ENCODE data around the gene CDKAL1.

DNA sequence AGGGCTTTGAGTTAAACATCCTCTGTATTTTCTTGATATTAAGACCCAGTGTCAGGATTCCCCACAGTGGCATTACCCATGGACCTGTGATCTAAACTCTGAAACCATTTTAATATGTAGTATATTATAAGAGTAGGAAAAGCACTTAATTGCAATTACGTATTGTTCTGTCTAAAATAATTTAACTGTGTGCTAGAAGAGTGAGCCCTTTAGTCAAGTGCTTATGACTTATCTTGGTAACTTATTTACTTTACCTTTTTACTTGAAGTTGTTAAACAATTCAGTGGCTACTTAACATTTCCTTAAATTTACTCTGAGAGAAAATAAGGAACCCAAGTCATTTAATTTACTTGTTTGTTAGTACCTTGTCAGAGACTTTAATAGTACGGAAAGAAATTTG, 173.6 kb downstream of the CDKAL1 start:
- no peak for TF ChIP-seq JUND (IDR thresholded peaks at IDR 0.05; ENCODE audit: low read depth, low read length)
- no peak for TF ChIP-seq SP1 (IDR thresholded peaks at IDR 0.05; ENCODE audit: low read depth, low read length)
- TF ChIP-seq, protein P1, sequence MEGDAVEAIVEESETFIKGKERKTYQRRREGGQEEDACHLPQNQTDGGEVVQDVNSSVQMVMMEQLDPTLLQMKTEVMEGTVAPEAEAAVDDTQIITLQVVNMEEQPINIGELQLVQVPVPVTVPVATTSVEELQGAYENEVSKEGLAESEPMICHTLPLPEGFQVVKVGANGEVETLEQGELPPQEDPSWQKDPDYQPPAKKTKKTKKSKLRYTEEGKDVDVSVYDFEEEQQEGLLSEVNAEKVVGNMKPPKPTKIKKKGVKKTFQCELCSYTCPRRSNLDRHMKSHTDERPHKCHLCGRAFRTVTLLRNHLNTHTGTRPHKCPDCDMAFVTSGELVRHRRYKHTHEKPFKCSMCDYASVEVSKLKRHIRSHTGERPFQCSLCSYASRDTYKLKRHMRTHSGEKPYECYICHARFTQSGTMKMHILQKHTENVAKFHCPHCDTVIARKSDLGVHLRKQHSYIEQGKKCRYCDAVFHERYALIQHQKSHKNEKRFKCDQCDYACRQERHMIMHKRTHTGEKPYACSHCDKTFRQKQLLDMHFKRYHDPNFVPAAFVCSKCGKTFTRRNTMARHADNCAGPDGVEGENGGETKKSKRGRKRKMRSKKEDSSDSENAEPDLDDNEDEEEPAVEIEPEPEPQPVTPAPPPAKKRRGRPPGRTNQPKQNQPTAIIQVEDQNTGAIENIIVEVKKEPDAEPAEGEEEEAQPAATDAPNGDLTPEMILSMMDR (IDR thresholded peaks at IDR 0.05 in 2 of 3, conservative IDR thresholded peaks at IDR 0.05 in 1 of 3; ENCODE audit: control insufficient read depth in 2 of 3, extremely low read depth in 1 of 3, insufficient read depth in 1 of 3, low read depth in 3 of 3, low read length in 3 of 3), result no peak
- TF ChIP-seq, protein P2, sequence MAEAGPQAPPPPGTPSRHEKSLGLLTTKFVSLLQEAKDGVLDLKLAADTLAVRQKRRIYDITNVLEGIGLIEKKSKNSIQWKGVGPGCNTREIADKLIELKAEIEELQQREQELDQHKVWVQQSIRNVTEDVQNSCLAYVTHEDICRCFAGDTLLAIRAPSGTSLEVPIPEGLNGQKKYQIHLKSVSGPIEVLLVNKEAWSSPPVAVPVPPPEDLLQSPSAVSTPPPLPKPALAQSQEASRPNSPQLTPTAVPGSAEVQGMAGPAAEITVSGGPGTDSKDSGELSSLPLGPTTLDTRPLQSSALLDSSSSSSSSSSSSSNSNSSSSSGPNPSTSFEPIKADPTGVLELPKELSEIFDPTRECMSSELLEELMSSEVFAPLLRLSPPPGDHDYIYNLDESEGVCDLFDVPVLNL (IDR thresholded peaks at IDR 0.05; ENCODE audit: low read depth, low read length), result no peak
- no peak for TF ChIP-seq E2F8 (IDR thresholded peaks at IDR 0.05; ENCODE audit: low read depth, partially characterized antibody)
- TF ChIP-seq RBBP5 (conservative IDR thresholded peaks at IDR 0.05), result no peak
- TF ChIP-seq, protein P3, sequence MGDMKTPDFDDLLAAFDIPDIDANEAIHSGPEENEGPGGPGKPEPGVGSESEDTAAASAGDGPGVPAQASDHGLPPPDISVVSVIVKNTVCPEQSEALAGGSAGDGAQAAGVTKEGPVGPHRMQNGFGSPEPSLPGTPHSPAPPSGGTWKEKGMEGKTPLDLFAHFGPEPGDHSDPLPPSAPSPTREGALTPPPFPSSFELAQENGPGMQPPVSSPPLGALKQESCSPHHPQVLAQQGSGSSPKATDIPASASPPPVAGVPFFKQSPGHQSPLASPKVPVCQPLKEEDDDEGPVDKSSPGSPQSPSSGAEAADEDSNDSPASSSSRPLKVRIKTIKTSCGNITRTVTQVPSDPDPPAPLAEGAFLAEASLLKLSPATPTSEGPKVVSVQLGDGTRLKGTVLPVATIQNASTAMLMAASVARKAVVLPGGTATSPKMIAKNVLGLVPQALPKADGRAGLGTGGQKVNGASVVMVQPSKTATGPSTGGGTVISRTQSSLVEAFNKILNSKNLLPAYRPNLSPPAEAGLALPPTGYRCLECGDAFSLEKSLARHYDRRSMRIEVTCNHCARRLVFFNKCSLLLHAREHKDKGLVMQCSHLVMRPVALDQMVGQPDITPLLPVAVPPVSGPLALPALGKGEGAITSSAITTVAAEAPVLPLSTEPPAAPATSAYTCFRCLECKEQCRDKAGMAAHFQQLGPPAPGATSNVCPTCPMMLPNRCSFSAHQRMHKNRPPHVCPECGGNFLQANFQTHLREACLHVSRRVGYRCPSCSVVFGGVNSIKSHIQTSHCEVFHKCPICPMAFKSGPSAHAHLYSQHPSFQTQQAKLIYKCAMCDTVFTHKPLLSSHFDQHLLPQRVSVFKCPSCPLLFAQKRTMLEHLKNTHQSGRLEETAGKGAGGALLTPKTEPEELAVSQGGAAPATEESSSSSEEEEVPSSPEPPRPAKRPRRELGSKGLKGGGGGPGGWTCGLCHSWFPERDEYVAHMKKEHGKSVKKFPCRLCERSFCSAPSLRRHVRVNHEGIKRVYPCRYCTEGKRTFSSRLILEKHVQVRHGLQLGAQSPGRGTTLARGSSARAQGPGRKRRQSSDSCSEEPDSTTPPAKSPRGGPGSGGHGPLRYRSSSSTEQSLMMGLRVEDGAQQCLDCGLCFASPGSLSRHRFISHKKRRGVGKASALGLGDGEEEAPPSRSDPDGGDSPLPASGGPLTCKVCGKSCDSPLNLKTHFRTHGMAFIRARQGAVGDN (IDR thresholded peaks at IDR 0.05), result no peak
- no peak for TF ChIP-seq TARDBP (IDR thresholded peaks at IDR 0.05; ENCODE audit: borderline replicate concordance)
- no peak for TF ChIP-seq MXI1 (IDR thresholded peaks at IDR 0.05; ENCODE audit: low read depth, low read length)
- TF ChIP-seq SIX5 (IDR thresholded peaks at IDR 0.05; ENCODE audit: low read depth, low read length, severe bottlenecking), result no peak
